Measurements from ENCODE around the gene LRP1B. TPM values are rescaled to one million over a fixed set of nuclear protein-coding genes. Genes with fewer than 3 reads are reported as not detected.

Gene LRP1B
- total and polyA plus RNA-seq, 4 donors = 0.01 to 0.84 (median 0.17) TPM

GRCh38 chr2:141620372-141620771 lies 510.4 kb downstream of the LRP1B start:
- no peak overlapping the region for H3K27ac ChIP-seq (ENCODE audit: low read depth in 1 of 2, low read length in 2 of 2)
- H3K4me1 ChIP-seq (ENCODE audit: control insufficient read depth in 4 of 4, insufficient read depth in 4 of 4, low read length in 3 of 4) = peaks cover 0 to 5% (median 0%) of the 10 kb centered on the region in 4 donors
- H3K9ac ChIP-seq (ENCODE audit: low read depth in 1 of 2, low read length in 2 of 2) = no peak overlapping the region
- no peak overlapping the region for H3K4me3 ChIP-seq (ENCODE audit: low read depth in 1 of 3, low read length in 3 of 3)
- no peaks in the 10 kb centered on the region for H3K36me3 ChIP-seq (ENCODE audit: control insufficient read depth in 4 of 4, insufficient read depth in 3 of 4, low read depth in 1 of 4, low read length in 3 of 4)
- no peak for DNase-seq (ENCODE audit: low spot score)
- H3K27me3 ChIP-seq (ENCODE audit: control insufficient read depth in 4 of 4, insufficient read depth in 4 of 4, low read length in 3 of 4) = no peaks in the 10 kb centered on the region
- no peaks in the 10 kb centered on the region for H3K9me3 ChIP-seq (ENCODE audit: control insufficient read depth in 4 of 4, low read length in 3 of 4)
- TF ChIP-seq REST (IDR thresholded peaks at IDR 0.05) (no peak), YY1 (IDR thresholded peaks at IDR 0.05) (no peak), TAF1 (conservative IDR thresholded peaks at IDR 0.05) (no peak), FOXA2 (IDR thresholded peaks at IDR 0.05) (no peak), EGR1 (IDR thresholded peaks at IDR 0.05; ENCODE audit: low read depth in 2 of 2) (no peak), HNF4A (conservative IDR thresholded peaks at IDR 0.05) (no peak), SP1 (IDR thresholded peaks at IDR 0.05) (no peak), RXRA (IDR thresholded peaks at IDR 0.05) (no peak), MAX (IDR thresholded peaks at IDR 0.05) (no peak), NR2F2 (IDR thresholded peaks at IDR 0.05) (no peak), CTCF (IDR thresholded peaks at IDR 0.05; ENCODE audit: low read depth, low read length, missing input control) (no peak), HNF4G (IDR thresholded peaks at IDR 0.05) (no peak), ZBTB33 (IDR thresholded peaks at IDR 0.05) (no peak), RAD21 (IDR thresholded peaks at IDR 0.05) (no peak), JUND (IDR thresholded peaks at IDR 0.05) (no peak), FOXA1 (IDR thresholded peaks at IDR 0.05) (no peak), GABPA (IDR thresholded peaks at IDR 0.05 in 1 of 2, conservative IDR thresholded peaks at IDR 0.05 in 1 of 2) (no peak), ATF3 (IDR thresholded peaks at IDR 0.05) (no peak)
